Activated CD8-positive, alpha-beta memory T cell treated with anti-CD3 and anti-CD28 coated beads, Interleukin-2, amount 50 U/mL, for 48 hours (primary cell): ENCODE measurements around the gene AURKB.
"Not testable (repeated sequence)": the region's sequence is repeated elsewhere in the genome, so short reads cannot be mapped to it uniquely, and the experiment has no call there.

ENCODE experiments used
- DNase-seq: peaks from one replicate; pipeline ENCODE4 v3.0.0-alpha.2; 2020

The AURKB gene

GRCh38 chr17:8224891-8225812 lies 14.8 kb upstream of the AURKB start:
- no peak for DNase-seq

GRCh38 chr17:8223356-8224126 lies 13.2 kb upstream of the AURKB start:
- DNase-seq = peak; percentile 82

GRCh38 chr17:8222630-8223355 lies 12.4 kb upstream of the AURKB start:
- DNase-seq = peak; percentile 100

- no peak for DNase-seq
Observed at GRCh38 chr17:8222380-8222629, 11.9 kb upstream of the AURKB start.

- peak; percentile 99 for DNase-seq
Observed at GRCh38 chr17:8221663-8222379, 11.4 kb upstream of the AURKB start.

GRCh38 chr17:8220783-8221662 lies 10.6 kb upstream of the AURKB start:
- DNase-seq = peak; percentile 100

GRCh38 chr17:8214000-8214399 lies 3.6 kb upstream of the AURKB start:
- DNase-seq = not testable (repeated sequence)

GRCh38 chr17:8212312-8213180 lies 2.2 kb upstream of the AURKB start:
- no peak for DNase-seq

- peak; percentile 64 for DNase-seq
Observed at GRCh38 chr17:8210761-8211458, 535 bp upstream of the AURKB start.

GRCh38 chr17:8206536-8206935 lies 3.8 kb downstream of the AURKB start:
- no peak for DNase-seq

GRCh38 chr17:8204761-8205555 lies 5.4 kb downstream of the AURKB start:
- no peak for DNase-seq

- DNase-seq = peak; percentile 69
Observed at GRCh38 chr17:8192070-8192815, 18.1 kb downstream of the AURKB start.

- DNase-seq = no peak
Observed at GRCh38 chr17:8190506-8190905, 19.9 kb downstream of the AURKB start.

- DNase-seq = peak; percentile 92
Observed at GRCh38 chr17:8189711-8190477, 20.5 kb downstream of the AURKB start, which contains the start of gene BORCS6. Gene BORCS6, minus strand, starts transcription at chr17:8190180. Its CDS starts 40 bp downstream, at chr17:8190140.

GRCh38 chr17:8189041-8189710 lies 21.2 kb downstream of the AURKB start:
- DNase-seq = peak; percentile 60

GRCh38 chr17:8188263-8188839 lies 22.0 kb downstream of the AURKB start:
- peak; percentile 62 for DNase-seq
